Stimulated activated CD8-positive, alpha-beta memory T cell treated with anti-CD3 and anti-CD28 coated beads, Interleukin-15, amount 100 ng/mL, for 4 hours (primary cell): ENCODE measurements around the gene ABCC3.
"Not testable (repeated sequence)": the region's sequence is repeated elsewhere in the genome, so short reads cannot be mapped to it uniquely, and the experiment has no call there.

Experiments used
- DNase-seq, 2 donors: peaks; one replicate each; pipeline ENCODE4 v3.0.0-alpha.2; 2020; ENCODE audit warnings: low read depth in 2 of 2

The ABCC3 gene

DNA sequence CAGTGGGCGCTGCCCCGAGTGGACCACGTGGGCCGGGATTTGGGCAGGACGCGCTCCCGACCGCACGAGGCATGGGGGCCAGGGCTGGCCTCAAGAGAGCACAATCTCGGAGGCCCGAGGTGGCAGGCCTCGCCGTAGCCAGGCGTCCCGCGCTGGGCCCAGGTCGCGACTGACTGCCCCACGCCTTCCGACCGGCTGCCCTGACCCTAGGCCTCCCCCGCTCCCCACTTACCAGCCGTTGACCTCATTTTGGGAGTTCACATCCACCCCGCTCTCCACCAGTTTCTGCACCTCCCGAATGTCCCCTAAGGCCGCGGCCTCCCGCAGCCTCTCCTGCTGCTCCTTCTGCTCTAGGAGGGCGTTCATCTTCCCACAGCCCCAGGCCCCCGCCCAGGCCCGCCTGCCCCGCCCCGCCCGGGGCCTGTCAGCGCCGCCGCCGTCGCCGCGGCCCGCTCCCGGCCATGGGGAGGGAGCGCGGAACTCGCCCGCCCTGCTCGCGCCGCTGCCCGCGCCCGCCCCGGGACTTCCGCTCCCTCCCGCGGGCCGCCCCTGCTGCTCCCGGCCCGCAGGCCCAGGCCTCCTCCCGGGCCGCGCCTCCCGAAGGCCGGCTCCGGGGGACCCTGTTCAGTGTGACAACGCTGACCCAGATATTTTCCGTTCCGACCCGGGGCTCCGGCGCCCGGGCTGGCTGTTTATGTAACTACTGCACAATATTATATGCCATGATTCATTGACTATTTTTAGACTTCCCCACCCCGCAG is 72.8 kb downstream of the ABCC3 start, which contains the start of gene ANKRD40:
TSS of gene ANKRD40 (minus strand) at position 626 of the 761 bp plus-strand sequence. CDS start at position 366, 260 bp downstream.
- DNase-seq: peak; percentile 80 to 81

DNA sequence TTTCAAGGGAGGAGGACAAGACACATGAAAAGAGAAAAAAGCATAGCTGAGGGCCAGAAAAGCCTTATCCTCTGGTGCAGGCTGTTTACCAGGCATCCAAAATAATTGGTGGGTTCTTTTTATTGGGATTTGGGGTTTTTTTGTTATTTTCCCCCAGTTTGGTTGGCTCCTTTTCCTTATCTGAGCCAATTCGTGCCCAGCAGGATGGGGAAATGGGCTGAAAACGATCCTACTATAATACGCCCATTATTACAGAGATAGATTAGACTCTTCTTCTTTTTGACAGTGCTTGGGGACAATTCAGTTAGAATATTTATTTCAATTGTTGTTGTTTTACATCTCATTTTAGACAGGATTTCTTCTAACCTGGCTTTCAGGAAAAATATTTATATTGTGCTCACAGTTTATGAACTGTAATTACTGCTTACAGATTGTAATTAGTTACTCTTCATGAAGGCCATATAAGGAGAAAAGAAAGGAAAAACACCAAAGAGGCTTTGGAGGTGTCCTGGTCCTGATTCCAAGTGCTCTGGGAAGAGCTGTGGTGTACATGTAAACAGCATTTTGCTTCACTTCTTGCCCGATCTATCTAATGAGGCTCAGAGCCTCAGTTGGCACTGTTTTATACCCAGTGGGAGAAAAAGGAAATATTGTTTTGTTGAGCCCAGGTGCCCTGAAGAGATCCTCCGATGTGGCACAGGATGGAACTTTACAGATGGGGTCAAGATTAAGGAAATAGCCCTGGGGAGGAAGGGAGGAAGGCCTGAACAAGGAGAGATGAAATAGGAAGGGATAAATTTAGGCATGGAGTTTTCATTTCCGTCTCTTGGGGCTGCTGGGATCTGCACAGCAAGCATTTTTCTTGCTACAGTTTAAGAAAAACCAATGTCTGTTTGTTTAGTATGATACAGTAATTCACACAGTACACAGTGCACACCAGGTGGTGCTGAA is 73.6 kb downstream of the ABCC3 start:
- DNase-seq: no peak

DNA sequence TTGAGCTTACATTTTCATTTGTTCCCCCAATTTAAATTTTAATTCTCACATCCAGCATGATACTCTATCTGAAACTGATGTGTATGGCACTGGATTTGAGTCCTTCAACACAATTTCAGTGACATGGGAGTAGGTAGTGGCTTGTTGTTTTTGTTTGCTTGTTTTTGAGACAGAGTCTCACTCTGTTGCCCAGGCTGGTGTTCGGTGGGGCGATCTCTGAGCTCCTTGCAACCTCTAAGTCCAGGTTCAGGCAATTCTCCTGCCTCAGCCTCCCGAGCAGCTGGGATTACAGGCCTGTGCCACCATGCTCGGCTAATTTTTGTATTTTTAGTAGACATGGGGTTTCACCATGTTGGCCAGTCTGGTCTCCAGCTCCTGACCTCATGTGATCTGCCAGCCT is 74.4 kb downstream of the ABCC3 start:
- not testable (repeated sequence) for DNase-seq

DNA sequence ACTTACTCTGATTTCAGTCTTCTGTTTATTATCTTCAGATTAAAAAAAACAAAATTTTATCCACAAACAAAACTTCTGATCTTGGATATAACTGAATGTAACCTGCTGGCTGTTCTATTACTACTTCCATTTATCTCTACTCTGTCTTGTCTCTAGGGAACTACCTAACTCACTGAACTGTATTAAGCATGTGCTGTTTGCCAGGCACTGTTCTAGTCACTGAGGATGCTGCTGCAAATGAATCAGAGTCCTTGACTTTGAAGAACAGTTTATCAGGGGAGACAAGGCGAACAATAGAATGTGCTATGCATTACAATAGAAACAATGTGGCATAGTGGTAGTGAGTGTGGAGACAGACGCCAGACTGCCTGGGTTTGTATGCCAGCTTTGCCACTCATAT is 75.3 kb downstream of the ABCC3 start:
- DNase-seq: no peak

DNA sequence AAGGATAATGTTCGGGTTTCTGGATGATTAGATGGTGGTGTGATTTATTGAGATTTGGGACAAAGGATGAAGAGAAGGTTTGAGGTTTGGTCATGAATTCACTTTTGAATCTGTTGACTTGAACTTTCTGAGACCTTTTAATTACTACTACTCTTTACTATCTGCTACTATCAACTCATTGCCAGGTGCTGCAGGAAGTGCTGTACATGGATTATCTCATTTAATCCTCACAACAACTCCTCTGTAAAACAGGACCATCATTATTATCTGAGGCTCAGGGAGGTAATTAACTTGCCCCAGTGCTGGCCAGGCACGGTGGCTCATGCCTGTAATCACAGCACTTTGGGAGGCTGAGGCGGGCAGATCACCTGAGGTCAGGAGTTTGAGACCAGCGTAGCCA is 76.0 kb downstream of the ABCC3 start:
- DNase-seq: no peak

DNA sequence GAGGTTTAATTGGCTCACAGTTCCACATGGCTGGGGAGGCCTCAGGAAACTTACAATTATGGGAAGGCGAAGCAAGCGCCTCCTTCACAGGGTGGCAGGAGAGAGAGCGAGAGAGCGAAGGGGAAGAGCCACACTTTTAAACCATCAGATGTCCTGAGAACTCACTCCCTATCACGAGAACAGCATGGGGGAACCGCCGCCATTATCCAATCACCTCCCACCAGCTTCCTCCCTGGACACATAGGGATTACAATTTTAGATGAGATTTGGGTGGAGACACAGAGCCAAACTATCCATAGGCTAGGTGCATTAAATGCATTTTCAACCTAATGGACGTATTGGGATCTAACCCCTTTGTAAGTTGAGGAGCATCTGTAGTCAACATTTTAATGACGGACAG is 78.0 kb downstream of the ABCC3 start:
- DNase-seq: no peak

DNA sequence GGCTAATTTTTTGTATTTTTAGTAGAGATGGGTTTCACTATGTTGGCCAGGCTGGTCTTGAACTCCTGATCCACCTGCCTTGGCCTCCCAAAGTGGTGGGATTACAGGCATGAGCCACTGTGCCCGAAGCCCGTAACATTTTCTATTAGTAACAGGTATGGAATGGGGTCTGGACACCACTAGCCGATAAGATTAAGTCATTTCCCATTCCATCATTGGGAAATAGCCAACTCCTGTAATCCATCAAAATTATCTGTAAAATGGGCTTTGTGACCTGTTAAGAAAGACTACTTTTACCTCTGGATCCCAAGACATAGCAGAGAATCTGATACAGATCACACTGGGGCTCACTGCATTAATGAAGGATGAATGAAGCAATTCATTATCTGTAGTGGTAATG is 80.8 kb downstream of the ABCC3 start:
- DNase-seq: no peak

DNA sequence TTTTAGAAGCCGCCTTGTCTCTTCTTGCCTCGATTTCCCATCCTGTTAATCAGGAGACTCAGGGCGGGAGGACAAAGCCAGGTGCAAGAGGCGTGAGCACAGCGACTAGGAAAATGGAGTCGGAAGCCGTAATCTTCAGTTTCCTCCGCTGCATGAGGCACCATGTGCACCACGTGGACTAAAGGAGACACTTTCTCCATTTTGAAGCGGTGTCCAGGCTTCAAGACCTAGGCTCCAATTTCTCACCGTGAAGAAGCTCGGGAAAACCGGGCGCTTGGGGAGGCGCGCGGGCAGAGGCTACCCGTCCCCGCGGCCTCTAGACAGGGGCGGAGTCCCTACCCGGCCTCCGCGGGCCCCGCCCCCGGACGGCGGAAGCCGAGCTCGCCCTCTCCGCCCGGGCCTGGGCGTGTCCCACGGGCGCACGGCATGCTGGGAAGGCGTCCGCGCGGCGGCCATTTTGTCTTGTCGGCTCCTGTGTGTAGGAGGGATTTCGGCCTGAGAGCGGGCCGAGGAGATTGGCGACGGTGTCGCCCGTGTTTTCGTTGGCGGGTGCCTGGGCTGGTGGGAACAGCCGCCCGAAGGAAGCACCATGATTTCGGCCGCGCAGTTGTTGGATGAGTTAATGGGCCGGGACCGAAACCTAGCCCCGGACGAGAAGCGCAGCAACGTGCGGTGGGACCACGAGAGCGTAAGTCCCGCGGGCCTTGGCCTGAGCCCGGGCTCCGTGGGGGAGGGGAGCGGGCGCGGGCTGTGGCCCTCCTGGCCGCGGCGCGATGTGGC is 84.7 kb downstream of the ABCC3 start, which contains the start of gene LUC7L3:
TSS of gene LUC7L3 (plus strand) at position 460 of the 780 bp plus-strand sequence. CDS start at position 590, 130 bp downstream.
- DNase-seq: peak; percentile 84 to 90

DNA sequence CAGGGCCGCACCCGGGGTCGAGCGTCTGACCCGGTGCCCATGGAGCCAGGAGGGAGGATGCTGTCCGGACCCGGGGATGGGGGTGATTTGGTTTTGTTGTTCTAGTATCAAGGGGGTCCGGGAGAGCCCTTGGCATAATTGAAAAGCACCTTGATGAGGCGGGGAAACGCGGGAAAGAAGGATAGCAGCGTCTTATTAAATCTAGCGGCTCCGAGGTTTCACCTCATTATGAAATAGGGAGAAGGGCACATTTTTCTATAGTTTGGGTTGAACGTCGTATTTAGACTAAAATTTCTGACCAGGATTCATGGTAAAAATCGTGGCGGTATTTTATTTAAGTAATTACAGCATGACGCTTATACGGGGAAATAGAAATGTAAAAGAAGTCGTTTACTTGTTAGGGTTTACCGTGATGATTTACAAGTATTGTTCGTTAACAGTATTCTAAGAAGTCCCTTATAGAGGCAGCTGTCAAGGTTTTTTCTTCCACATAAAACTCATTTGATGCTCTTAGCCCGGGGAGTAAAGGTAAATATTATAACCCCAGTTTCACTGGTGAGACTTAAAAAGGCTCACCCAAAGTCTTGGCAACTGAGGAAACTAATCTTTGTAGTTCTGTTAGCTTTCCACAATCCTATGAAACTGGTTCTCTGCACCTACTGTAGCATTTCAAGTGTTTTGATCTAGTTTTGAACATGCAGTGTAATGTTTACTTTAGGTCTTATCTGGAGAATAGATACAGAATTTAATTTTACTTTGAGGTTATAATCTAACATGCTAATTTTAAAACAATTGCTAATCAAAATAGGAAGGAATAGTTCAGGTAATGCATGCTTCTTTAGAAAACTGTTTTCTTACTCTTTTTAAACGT is 85.5 kb downstream of the ABCC3 start:
- DNase-seq: no peak

DNA sequence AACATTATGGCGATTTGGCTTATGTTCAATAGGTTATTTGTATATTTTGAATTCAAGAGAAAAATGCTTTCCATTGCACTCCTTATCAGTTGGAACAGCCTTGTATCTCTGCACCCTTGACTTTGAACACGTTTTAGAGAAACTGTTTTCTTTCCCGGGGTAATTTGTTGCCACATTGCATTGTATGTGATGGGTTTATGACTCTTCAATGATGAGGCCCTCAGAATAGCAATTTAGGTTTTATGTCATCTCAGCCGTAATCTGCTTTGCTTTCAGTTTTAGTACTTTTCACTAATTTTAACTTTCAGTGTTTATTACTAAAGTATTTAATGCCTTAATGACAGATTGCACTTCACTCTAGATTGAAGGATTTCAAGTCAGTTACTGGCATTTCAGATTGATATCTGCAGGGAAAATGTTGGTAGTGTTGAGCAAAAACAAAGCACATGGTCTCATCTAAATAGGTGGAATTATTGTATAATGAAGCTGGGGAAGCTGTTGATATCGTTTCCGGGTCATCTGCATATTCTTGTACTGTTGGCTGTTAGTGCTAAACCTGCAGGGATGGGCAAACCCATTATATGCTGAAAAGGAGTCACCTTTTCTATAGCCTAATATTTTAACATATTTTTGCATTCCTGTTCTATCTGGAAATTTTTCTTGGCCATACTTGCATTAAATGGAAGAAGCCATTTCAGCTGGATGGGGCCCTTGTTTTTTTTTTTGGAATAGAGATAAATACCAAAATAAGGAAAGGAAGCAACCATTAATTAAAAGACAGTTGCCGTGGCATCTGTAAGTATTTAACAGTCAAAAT is 86.7 kb downstream of the ABCC3 start:
- no peak for DNase-seq

DNA sequence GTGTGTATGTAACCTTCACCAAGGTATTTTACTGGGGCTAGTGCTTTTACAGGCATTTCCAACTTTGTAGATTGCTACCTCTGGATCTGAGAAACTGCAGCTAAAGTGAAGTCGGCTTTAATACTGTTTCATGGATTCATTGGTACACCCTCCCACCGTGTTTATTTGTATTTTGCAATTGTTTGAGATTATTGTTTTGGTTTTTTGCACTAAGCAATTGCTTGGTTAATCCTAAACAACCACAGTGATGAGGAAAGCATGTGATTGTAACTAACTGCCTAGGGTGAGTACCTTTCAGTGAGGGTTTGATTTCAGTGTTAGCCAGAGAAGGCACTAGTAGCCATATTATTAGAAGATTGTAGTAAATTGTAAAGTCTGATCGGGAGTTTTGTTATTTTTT is 88.1 kb downstream of the ABCC3 start:
- DNase-seq: no peak

DNA sequence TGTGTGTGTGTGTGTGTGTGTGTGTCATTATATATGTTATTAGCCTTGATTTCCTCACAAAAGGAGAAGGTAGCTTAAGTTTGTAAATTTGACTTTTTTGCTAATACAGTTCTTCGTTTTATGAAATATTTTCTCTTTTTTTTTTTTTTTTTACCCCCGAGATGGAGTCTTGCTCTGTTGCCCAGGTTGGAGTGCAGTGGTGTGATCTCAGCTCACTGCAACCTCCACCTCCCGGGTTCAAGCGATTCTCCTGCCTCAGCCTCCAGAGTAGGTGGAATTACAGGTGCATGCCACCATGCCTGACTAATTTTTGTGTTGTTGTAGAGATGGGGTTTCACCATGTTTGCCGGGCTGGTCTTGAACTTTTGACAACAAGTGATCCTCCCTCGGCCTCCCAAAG is 89.9 kb downstream of the ABCC3 start:
- not testable (repeated sequence) for DNase-seq

DNA sequence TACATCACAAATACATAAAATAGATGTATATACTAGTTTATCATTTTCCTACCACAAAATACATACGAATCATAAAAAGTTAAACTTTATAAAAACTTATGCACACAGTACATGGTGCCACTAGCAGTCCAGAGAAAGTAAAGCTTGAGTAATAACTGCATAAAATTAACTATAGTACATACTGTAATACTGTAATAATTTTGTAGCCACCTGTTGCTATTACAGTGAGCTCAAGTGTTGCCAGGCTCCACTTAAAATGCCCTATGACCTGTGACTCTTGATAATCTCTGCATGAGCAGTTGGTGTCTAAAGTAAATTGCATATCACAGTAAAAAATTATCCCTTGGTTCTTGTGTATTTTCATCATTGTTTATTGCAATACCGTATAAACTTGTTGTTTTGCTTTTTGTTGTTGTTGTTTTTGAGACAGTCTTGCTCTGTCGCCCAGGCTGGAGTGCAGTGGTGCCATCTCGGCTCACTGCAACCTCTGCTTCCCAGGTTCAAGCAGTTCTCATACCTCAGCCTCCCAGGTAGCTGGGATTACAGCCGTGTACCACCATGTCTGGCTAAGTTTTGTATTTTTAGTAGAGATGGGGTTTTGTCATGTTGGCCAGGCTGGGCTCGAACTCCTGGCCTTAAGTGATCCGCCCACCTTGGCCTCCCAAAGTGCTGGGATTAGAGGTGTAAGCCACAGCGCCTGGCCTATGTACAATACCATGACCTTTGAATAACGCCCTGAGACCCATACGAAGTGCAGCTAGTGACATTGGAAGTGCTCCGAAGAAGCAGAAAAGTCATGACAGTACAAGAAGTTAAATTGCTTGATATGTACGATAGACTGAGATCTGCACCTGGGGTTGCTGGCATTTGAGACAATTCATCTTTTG is 91.3 kb downstream of the ABCC3 start:
- DNase-seq: no peak

DNA sequence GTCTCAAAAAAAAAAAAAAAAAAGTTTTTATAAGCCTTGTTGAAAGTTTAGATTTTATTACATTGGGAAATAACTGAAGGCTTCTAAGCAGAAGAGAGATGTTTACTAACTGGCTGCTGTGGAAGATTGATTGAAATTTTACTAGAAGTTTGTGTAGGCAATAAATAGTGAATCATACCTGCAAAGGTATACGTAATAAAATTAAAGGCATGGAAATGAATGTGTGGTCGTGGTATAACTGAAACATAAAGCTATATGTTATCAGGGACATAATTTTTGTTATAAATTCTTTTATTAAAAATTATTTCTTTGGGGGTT is 93.4 kb downstream of the ABCC3 start:
- DNase-seq: no peak

DNA sequence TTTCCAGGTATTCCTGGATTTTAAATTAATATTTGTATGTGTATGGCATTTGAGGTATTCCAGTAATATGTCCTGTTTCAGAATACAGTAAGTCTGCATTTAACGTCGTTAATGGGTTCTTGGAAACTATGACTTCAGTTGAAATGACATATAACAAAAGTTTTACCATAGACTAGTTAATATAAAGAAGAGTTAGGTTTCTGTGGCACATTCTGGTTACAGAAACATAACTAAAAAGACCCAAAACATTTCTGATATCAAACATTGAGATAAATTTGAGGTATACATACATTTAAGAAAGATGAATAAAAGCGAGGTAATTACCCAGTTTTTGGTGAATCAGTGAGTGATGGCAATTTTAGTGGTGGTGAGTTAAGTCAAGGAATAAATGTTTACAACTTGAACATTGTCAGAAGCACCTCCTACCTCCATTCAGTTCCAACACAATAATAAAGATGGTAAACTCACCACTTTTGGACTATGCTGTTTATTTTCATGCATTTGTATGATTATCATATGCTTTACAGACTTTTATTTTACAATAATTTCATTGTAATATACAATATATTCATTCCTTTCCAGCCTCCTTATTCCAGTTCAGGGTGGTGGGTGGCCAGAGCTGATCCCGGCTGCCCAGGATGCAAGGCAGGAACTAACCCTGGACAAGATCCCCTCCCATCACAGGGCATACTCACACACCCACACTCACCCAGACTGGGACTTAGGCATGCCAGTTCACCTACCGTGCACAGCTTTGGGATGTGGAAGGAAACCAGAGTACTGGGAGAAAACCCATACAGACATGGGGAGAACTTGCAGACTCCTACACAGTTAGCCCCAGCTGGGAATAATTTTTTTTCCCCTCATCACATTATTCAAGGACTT is 94.4 kb downstream of the ABCC3 start:
- DNase-seq: no peak

DNA sequence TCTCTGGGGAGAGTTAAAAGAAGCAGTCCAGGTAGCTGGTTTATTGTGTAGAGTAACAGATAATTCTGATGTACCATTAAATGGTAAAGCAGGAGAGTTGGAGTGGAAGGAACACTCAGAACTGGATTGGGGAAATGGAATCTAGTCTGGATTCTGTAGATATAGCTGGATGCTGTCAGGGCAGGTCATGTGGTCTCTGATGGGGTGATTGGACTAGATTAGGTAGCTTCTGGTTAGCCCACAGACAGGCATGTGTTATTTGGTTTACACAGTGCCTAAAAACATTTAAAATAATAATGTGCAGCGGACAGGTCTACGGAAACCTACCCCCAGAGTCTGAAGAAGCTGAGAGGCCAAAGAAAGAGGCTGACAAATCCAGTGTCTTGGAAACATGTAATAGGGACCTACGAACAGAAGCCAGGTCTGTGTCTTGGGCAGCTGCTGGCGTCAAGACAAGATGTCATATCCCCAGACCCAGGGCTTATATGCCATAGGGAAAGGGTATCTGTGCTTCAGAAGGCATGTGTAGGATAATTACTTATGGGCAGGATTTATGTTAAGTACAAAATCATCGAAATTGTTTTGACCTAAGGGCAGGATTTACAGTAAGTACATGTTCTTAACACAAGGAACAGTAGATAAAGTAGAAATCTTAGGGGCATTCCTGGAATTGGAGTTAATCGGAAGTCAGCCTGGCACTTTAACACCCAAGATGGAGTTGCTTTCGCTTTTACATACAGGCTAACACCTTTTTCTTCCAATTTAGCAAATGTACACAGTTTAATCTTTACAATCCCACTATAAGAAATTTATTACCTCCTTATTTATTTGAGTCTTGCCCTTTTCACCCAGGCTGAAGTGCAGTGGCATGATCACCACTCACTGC is 97.1 kb downstream of the ABCC3 start:
- no peak for DNase-seq

DNA sequence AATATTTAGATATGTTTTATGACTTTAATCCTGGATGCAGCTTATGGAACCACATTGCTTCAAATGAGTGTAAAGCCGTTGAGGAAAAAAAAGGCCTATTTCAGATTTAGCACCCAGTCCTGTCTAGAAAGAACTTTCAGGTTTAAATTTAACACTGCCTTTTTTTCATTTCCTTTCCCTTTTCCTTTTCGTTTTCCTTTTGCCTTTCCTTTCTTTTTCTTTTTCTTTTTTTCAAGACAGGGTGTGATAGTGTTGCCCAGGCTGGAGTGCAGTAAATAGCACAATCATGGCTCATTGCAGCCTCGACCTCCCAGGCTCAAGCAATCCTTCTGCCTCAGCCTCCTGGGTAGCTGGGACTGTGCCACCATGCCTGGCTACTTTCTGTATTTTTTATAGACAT is 100.6 kb downstream of the ABCC3 start:
- DNase-seq: no peak
